ENCODE measurements around the gene MPPED1. TPM values are rescaled to one million over a fixed set of nuclear protein-coding genes. Genes with fewer than 3 reads are reported as not detected.

MPPED1 gene
- total RNA-seq, 1 experiment from 2014 or later: not detected

- POLR2A ChIA-PET (ENCODE audit: low non-redundant PET): no interaction called here
- DNase-seq (ENCODE audit: low spot score): no peak
These were observed 73.8 kb downstream of the MPPED1 start for GRCh38 chr22:43485502-43486089.

GRCh38 chr22:43487311-43488030 is 75.7 kb downstream of the MPPED1 start:
- Histone ChIP-seq H3K4me3 (ENCODE audit: low read depth, low read length, poor library complexity, severe bottlenecking) (no peak overlapping the region), H3K36me3 (ENCODE audit: insufficient read depth, low read length, poor library complexity, severe bottlenecking) (no peaks in the 10 kb centered on the region), H3K27me3 (replicated peaks; ENCODE audit: insufficient read depth, low read depth, low read length, poor library complexity) (no peaks in the 10 kb centered on the region), H3K9me3 (ENCODE audit: low read depth, low read length, poor library complexity, severe bottlenecking) (no peaks in the 10 kb centered on the region), H3K27ac (ENCODE audit: low read depth, low read length, poor library complexity, severe bottlenecking) (no peak overlapping the region), H3K4me1 (ENCODE audit: insufficient read depth, low read length, poor library complexity, severe bottlenecking) (no peaks in the 10 kb centered on the region)
- intact Hi-C loops (cut with micrococcal nuclease; ENCODE audit: unreplicated experiment): no loop called here
- ChIA-PET CTCF (no interaction called here), POLR2A (ENCODE audit: low non-redundant PET) (no interaction called here)
- BruUV-seq (replicated peaks): no TSS peak
- TF ChIP-seq, protein P1, sequence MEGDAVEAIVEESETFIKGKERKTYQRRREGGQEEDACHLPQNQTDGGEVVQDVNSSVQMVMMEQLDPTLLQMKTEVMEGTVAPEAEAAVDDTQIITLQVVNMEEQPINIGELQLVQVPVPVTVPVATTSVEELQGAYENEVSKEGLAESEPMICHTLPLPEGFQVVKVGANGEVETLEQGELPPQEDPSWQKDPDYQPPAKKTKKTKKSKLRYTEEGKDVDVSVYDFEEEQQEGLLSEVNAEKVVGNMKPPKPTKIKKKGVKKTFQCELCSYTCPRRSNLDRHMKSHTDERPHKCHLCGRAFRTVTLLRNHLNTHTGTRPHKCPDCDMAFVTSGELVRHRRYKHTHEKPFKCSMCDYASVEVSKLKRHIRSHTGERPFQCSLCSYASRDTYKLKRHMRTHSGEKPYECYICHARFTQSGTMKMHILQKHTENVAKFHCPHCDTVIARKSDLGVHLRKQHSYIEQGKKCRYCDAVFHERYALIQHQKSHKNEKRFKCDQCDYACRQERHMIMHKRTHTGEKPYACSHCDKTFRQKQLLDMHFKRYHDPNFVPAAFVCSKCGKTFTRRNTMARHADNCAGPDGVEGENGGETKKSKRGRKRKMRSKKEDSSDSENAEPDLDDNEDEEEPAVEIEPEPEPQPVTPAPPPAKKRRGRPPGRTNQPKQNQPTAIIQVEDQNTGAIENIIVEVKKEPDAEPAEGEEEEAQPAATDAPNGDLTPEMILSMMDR (conservative IDR thresholded peaks at IDR 0.05; ENCODE audit: low read depth, low read length): no peak
- TF ChIP-seq EZH2 (IDR thresholded peaks at IDR 0.05; ENCODE audit: borderline replicate concordance, low read depth, low read length, poor library complexity, severe bottlenecking): no peak
- no peak for DNase-seq (ENCODE audit: low spot score)

More at GRCh38 chr22:43485502-43486089, 73.8 kb downstream of the MPPED1 start:
- H3K9me3 ChIP-seq (ENCODE audit: low read depth, low read length, poor library complexity, severe bottlenecking): no peaks in the 10 kb centered on the region
- no peaks in the 10 kb centered on the region for H3K27me3 ChIP-seq (replicated peaks; ENCODE audit: insufficient read depth, low read depth, low read length, poor library complexity)
- H3K27ac ChIP-seq (ENCODE audit: low read depth, low read length, poor library complexity, severe bottlenecking): no peak overlapping the region
- H3K36me3 ChIP-seq (ENCODE audit: insufficient read depth, low read length, poor library complexity, severe bottlenecking): no peaks in the 10 kb centered on the region
- intact Hi-C loops (cut with micrococcal nuclease; ENCODE audit: unreplicated experiment): no loop called here
- TF ChIP-seq, protein P1 (conservative IDR thresholded peaks at IDR 0.05; ENCODE audit: low read depth, low read length): no peak
- BruUV-seq (replicated peaks): no TSS peak
- H3K4me3 ChIP-seq (ENCODE audit: low read depth, low read length, poor library complexity, severe bottlenecking): no peak overlapping the region
- CTCF ChIA-PET: no interaction called here
- no peaks in the 10 kb centered on the region for H3K4me1 ChIP-seq (ENCODE audit: insufficient read depth, low read length, poor library complexity, severe bottlenecking)

GRCh38 chr22:43488031-43488866 is 76.4 kb downstream of the MPPED1 start:
- no peak for DNase-seq (ENCODE audit: low spot score)
- intact Hi-C loops (cut with micrococcal nuclease; ENCODE audit: unreplicated experiment): no loop called here
- no peaks in the 10 kb centered on the region for H3K27me3 ChIP-seq (replicated peaks; ENCODE audit: insufficient read depth, low read depth, low read length, poor library complexity)
- TF ChIP-seq, protein P1 (conservative IDR thresholded peaks at IDR 0.05; ENCODE audit: low read depth, low read length): no peak
- TF ChIP-seq EZH2 (IDR thresholded peaks at IDR 0.05; ENCODE audit: borderline replicate concordance, low read depth, low read length, poor library complexity, severe bottlenecking): no peak
- H3K9me3 ChIP-seq (ENCODE audit: low read depth, low read length, poor library complexity, severe bottlenecking): no peaks in the 10 kb centered on the region
- BruUV-seq (replicated peaks): no TSS peak
- no peak overlapping the region for H3K27ac ChIP-seq (ENCODE audit: low read depth, low read length, poor library complexity, severe bottlenecking)
- no peaks in the 10 kb centered on the region for H3K4me1 ChIP-seq (ENCODE audit: insufficient read depth, low read length, poor library complexity, severe bottlenecking)
- POLR2A ChIA-PET (ENCODE audit: low non-redundant PET): no interaction called here
- H3K4me3 ChIP-seq (ENCODE audit: low read depth, low read length, poor library complexity, severe bottlenecking): no peak overlapping the region
- CTCF ChIA-PET: no interaction called here
- no peaks in the 10 kb centered on the region for H3K36me3 ChIP-seq (ENCODE audit: insufficient read depth, low read length, poor library complexity, severe bottlenecking)

Data from A673 (cell line).